ENCODE measurements around the gene MCU. TPM values are rescaled to one million over a fixed set of nuclear protein-coding genes. Genes with fewer than 3 reads are reported as not detected.

Gene MCU
- total and polyA plus RNA-seq, 8 donors = 15.2 to 90.1 (median 31.0) TPM

GRCh38 chr10:72729528-72729927 is 37.6 kb downstream of the MCU start:
- no peaks in the 10 kb centered on the region for H3K9me3 ChIP-seq
- 64 to 68% (median 67%) methylated on average over 3 of the region's 3 CpGs for WGBS, 5 donors
- peaks cover 4 to 60% (median 23%) of the 10 kb centered on the region in 4 donors for H3K4me1 ChIP-seq
- TF ChIP-seq CTCF (IDR thresholded peaks at IDR 0.05) = no peak
- no peak for TF ChIP-seq EP300 (IDR thresholded peaks at IDR 0.05)
- no peak for TF ChIP-seq POLR2A (IDR thresholded peaks at IDR 0.05)
- no peak for DNase-seq
- no peak overlapping the region for H3K27ac ChIP-seq
- H3K36me3 ChIP-seq = no peaks in the 10 kb centered on the region
- H3K27me3 ChIP-seq = no peaks in the 10 kb centered on the region
- intact Hi-C loops (cut with DNase I; ENCODE audit: low total_unique reads) = no loop called here
- no peak overlapping the region for H3K4me3 ChIP-seq

- H3K4me3 ChIP-seq = no peak overlapping the region
- peaks cover 7 to 68% (median 26%) of the 10 kb centered on the region in 4 donors for H3K4me1 ChIP-seq
- no peak for DNase-seq
- intact Hi-C loops (cut with DNase I; ENCODE audit: low total_unique reads) = no loop called here
- 64 to 85% (median 80%) methylated on average over 5 of the region's 5 CpGs for WGBS, 5 donors
- H3K36me3 ChIP-seq = no peaks in the 10 kb centered on the region
- no peaks in the 10 kb centered on the region for H3K9me3 ChIP-seq
- TF ChIP-seq POLR2AphosphoS5 (IDR thresholded peaks at IDR 0.05) (no peak), CTCF (IDR thresholded peaks at IDR 0.05) (no peak), POLR2A (IDR thresholded peaks at IDR 0.05) (no peak), EP300 (IDR thresholded peaks at IDR 0.05) (no peak)
- no peak overlapping the region for H3K27ac ChIP-seq
- no peaks in the 10 kb centered on the region for H3K27me3 ChIP-seq
Measured at GRCh38 chr10:72730479-72730878, 38.5 kb downstream of the MCU start.

GRCh38 chr10:72731916-72732419 is 40.0 kb downstream of the MCU start:
- H3K27ac ChIP-seq = no peak overlapping the region
- H3K4me1 ChIP-seq = peaks cover 11 to 81% (median 41%) of the 10 kb centered on the region in 4 donors
- no peak for DNase-seq
- no peaks in the 10 kb centered on the region for H3K27me3 ChIP-seq
- no peak for TF ChIP-seq CTCF (IDR thresholded peaks at IDR 0.05)
- no peak for TF ChIP-seq POLR2A (IDR thresholded peaks at IDR 0.05)
- WGBS, 5 donors = 66 to 71% (median 69%) methylated on average over 4 of the region's 4 CpGs
- H3K4me3 ChIP-seq = no peak overlapping the region
- no peaks in the 10 kb centered on the region for H3K36me3 ChIP-seq
- no peaks in the 10 kb centered on the region for H3K9me3 ChIP-seq
- intact Hi-C loops (cut with DNase I; ENCODE audit: low total_unique reads) = no loop called here

- 41 to 65% (median 61%) methylated on average over 2 of the region's 2 CpGs for WGBS, 5 donors
- H3K36me3 ChIP-seq = no peaks in the 10 kb centered on the region
- no peak for DNase-seq
- TF ChIP-seq EP300 (IDR thresholded peaks at IDR 0.05) (no peak), POLR2AphosphoS5 (IDR thresholded peaks at IDR 0.05) (peak in 1 of 3 donors; percentile 22)
- intact Hi-C loops (cut with DNase I; ENCODE audit: low total_unique reads) = no loop called here
- peaks cover 13 to 81% (median 43%) of the 10 kb centered on the region in 4 donors for H3K4me1 ChIP-seq
- H3K27me3 ChIP-seq = no peaks in the 10 kb centered on the region
- peak overlapping the region in 1 of 5 donors; percentile 20 for H3K27ac ChIP-seq
- no peak overlapping the region for H3K4me3 ChIP-seq
- H3K9me3 ChIP-seq = no peaks in the 10 kb centered on the region
Measured at GRCh38 chr10:72732521-72732920, 40.6 kb downstream of the MCU start.

GRCh38 chr10:72733989-72734388 is 42.0 kb downstream of the MCU start:
- 92 to 100% (median 96%) methylated on average over 1 of the region's 1 CpG for WGBS, 5 donors
- Histone ChIP-seq H3K27me3 (no peaks in the 10 kb centered on the region), H3K36me3 (no peaks in the 10 kb centered on the region), H3K4me3 (no peak overlapping the region), H3K27ac (no peak overlapping the region), H3K9me3 (no peaks in the 10 kb centered on the region), H3K4me1 (peaks cover 21 to 86% (median 52%) of the 10 kb centered on the region in 4 donors)
- intact Hi-C loops (cut with DNase I; ENCODE audit: low total_unique reads) = no loop called here
- DNase-seq = no peak
- TF ChIP-seq POLR2AphosphoS5 (IDR thresholded peaks at IDR 0.05) (no peak), CTCF (IDR thresholded peaks at IDR 0.05) (no peak), POLR2A (IDR thresholded peaks at IDR 0.05) (no peak), EP300 (IDR thresholded peaks at IDR 0.05) (no peak)

Data from stomach (tissue), 9 donors.